Hepatocyte (in vitro differentiated cells): ENCODE measurements around the gene BAG1. TPM values are rescaled to one million over a fixed set of nuclear protein-coding genes. Genes with fewer than 3 reads are reported as not detected.

Experiments used
- DNase-seq: peaks from one replicate; pipeline ENCODE4 v3.0.0-alpha.2; 2016; ENCODE audit warnings: low spot score
- H2AFZ ChIP-seq: fragments of 200-600 bp; sonication (generic); 2 replicates; pipeline ENCODE4 v1.6.0; 2016; ENCODE audit warnings: antibody characterized with exemption, mild to moderate bottlenecking
- H3K27ac ChIP-seq: fragments of 200-600 bp; sonication (generic); 2 replicates; pipeline ENCODE4 v1.5.1; 2016; ENCODE audit warnings: mild to moderate bottlenecking
- H3K27me3 ChIP-seq: fragments of 200-600 bp; sonication (generic); 2 replicates; pipeline ENCODE4 v1.6.1; 2016
- H3K36me3 ChIP-seq: fragments of 200-600 bp; sonication (generic); replicated peaks from 2 replicates; pipeline ENCODE4 v1.5.1; 2016; ENCODE audit warnings: low read depth; ENCODE audit not compliant: insufficient read depth
- H3K4me1 ChIP-seq: fragments of 200-600 bp; sonication (generic); 2 replicates; pipeline ENCODE4 v1.5.1; 2016; ENCODE audit warnings: mild to moderate bottlenecking, moderate library complexity; ENCODE audit not compliant: insufficient read depth
- H3K4me2 ChIP-seq: fragments of 200-600 bp; sonication (generic); 2 replicates; pipeline ENCODE4 v1.6.0; 2016
- H3K4me3 ChIP-seq: fragments of 200-600 bp; sonication (generic); 2 replicates; pipeline ENCODE4 v1.5.1; 2016; ENCODE audit warnings: mild to moderate bottlenecking
- H3K79me2 ChIP-seq: fragments of 200-600 bp; sonication (generic); 2 replicates; pipeline ENCODE4 v1.6.0; 2017; ENCODE audit warnings: mild to moderate bottlenecking
- H3K9me2 ChIP-seq: fragments of 200-600 bp; sonication (generic); replicated peaks from 2 replicates; pipeline ENCODE4 v1.6.0; 2017; ENCODE audit warnings: mild to moderate bottlenecking; ENCODE audit not compliant: insufficient read depth
- H3K9me3 ChIP-seq: fragments of 200-600 bp; sonication (generic); 2 replicates; pipeline ENCODE4 v1.5.1; 2016; ENCODE audit warnings: low read depth, mild to moderate bottlenecking
- H4K20me1 ChIP-seq: fragments of 200-600 bp; sonication (generic); 2 replicates; pipeline ENCODE4 v1.6.0; 2016; ENCODE audit warnings: mild to moderate bottlenecking; ENCODE audit not compliant: insufficient read depth, poor library complexity, severe bottlenecking
- CTCF ChIP-seq: fragments of 200-600 bp; sonication (generic); IDR thresholded peaks from 2 replicates; pipeline ENCODE4 v1.5.1; 2016; ENCODE audit warnings: antibody characterized with exemption, mild to moderate bottlenecking; ENCODE audit not compliant: poor library complexity
- EZH2 ChIP-seq: fragments of 200-600 bp; sonication (generic); IDR thresholded peaks from 2 replicates; pipeline ENCODE4 v1.6.1; 2016; ENCODE audit warnings: antibody characterized with exemption, mild to moderate bottlenecking, borderline replicate concordance
- EZH2phosphoT487 ChIP-seq: fragments of 200-600 bp; sonication (generic); IDR thresholded peaks from one replicate; pipeline ENCODE4 v1.6.1; 2018; ENCODE audit warnings: antibody characterized with exemption, mild to moderate bottlenecking, low read depth, moderate library complexity; ENCODE audit not compliant: unreplicated experiment, severe bottlenecking
- WGBS: methylation state at CpG from one replicate; pipeline ENCODE4 v1.1.6; 2016; ENCODE audit warnings: low lambda C conversion rate; ENCODE audit errors: missing lambda C conversion rate; 5-methylcytosine and 5-hydroxymethylcytosine counted together
- polyA plus RNA-seq: library from polyadenylated mRNA; unstranded; fragments of >200 nt; fragmentation: Nextera tagmentation; extraction: Ambion mirVana; gene quantifications from 2 replicates; pipeline ENCODE4 v1.2.1, GENCODE V29; 2016
- total RNA-seq: library from RNA; depleted of rRNA; stranded (reverse); fragments of >200 nt; gene quantifications from 2 replicates; pipeline ENCODE4 v1.2.3, GENCODE V29; 2014

BAG1 gene
- total and polyA plus RNA-seq, 2 experiments from 2014 or later: 78.5 to 103 TPM

- H3K9me2 ChIP-seq: no peaks in the 10 kb centered on the region
- no peak overlapping the region for H3K27ac ChIP-seq
- no peaks in the 10 kb centered on the region for H3K9me3 ChIP-seq
- H4K20me1 ChIP-seq: no peaks in the 10 kb centered on the region
- no peak overlapping the region for H2AFZ ChIP-seq
- peaks cover 11% of the 10 kb centered on the region for H3K4me1 ChIP-seq
- TF ChIP-seq EZH2phosphoT487 (no peak), CTCF (peak; percentile 65)
- H3K27me3 ChIP-seq: no peaks in the 10 kb centered on the region
- WGBS: 72% methylated on average over 4 of the region's 4 CpGs
- H3K36me3 ChIP-seq: no peaks in the 10 kb centered on the region
- peak; percentile 81 for DNase-seq
- H3K79me2 ChIP-seq: peaks cover 13% of the 10 kb centered on the region
- H3K4me2 ChIP-seq: no peak overlapping the region
- H3K4me3 ChIP-seq: no peak overlapping the region
These were observed 22.6 kb upstream of the BAG1 start for GRCh38 chr9:33287087-33287490.

DNA sequence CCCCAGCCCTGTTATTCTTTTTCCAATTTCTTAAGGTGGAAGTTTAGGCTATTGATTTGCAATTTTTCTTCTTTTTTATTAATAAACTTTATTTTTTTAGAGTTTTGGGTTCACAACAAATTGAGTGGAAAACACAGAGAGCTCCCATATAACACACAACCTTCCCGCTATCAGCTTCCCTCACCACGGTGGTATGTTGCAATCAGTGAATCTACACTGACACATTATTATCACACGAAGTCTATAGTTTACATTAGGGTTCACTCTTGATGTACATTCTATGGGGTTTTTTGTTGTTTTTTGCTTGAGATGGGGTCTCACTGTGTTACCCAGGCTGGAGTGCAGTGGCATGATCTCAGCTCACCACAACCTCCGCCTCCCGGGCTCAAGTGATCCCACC, 21.0 kb upstream of the BAG1 start:
- no peak for DNase-seq
- TF ChIP-seq EZH2 (no peak), EZH2phosphoT487 (no peak), CTCF (no peak)
- Histone ChIP-seq H3K36me3 (no peaks in the 10 kb centered on the region), H4K20me1 (no peaks in the 10 kb centered on the region), H3K27ac (no peak overlapping the region), H3K4me3 (no peak overlapping the region), H3K9me2 (no peaks in the 10 kb centered on the region), H3K27me3 (no peaks in the 10 kb centered on the region), H3K4me2 (no peak overlapping the region), H3K4me1 (no peaks in the 10 kb centered on the region), H3K79me2 (no peaks in the 10 kb centered on the region), H2AFZ (no peak overlapping the region), H3K9me3 (no peaks in the 10 kb centered on the region)
- 79% methylated on average over 5 of the region's 5 CpGs for WGBS

DNA sequence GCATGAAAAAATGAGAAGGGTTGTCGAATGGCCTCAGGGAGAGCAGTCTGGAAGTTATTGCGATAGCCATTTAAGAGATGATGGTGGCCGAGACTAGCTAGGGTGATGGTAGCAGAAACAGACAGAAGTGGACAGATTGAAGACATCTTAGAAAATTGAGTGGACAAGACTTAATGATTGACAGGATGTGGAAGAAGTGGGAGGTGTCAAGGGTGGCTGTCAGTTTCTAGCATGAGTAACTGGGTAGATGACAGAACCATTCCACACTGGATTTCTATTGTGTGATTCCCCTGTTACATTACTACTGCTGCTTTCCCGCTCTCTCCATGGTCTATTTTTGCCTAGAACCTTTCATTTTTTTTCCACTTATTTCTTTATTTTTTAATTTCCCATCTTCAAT, 13.0 kb upstream of the BAG1 start:
- H3K9me2 ChIP-seq: no peaks in the 10 kb centered on the region
- no peak overlapping the region for H3K4me3 ChIP-seq
- WGBS: 95% methylated on average over 4 of the region's 4 CpGs
- no peaks in the 10 kb centered on the region for H3K27me3 ChIP-seq
- DNase-seq: no peak
- H3K4me2 ChIP-seq: no peak overlapping the region
- no peaks in the 10 kb centered on the region for H4K20me1 ChIP-seq
- no peaks in the 10 kb centered on the region for H3K9me3 ChIP-seq
- no peak overlapping the region for H2AFZ ChIP-seq
- H3K36me3 ChIP-seq: peaks cover 3% of the 10 kb centered on the region
- no peaks in the 10 kb centered on the region for H3K4me1 ChIP-seq
- H3K79me2 ChIP-seq: peaks cover 13% of the 10 kb centered on the region
- H3K27ac ChIP-seq: no peak overlapping the region
- no peak for TF ChIP-seq EZH2
- TF ChIP-seq CTCF: no peak
- TF ChIP-seq EZH2phosphoT487: no peak

- Histone ChIP-seq H2AFZ (no peak overlapping the region), H3K4me2 (no peak overlapping the region), H3K4me1 (no peaks in the 10 kb centered on the region), H3K4me3 (no peak overlapping the region), H3K9me2 (no peaks in the 10 kb centered on the region), H3K27ac (no peak overlapping the region), H3K9me3 (no peaks in the 10 kb centered on the region), H3K27me3 (no peaks in the 10 kb centered on the region), H4K20me1 (no peaks in the 10 kb centered on the region), H3K79me2 (peaks cover 15% of the 10 kb centered on the region), H3K36me3 (peaks cover 3% of the 10 kb centered on the region)
- 97% methylated on average over 2 of the region's 2 CpGs for WGBS
- TF ChIP-seq CTCF (no peak), EZH2 (no peak), EZH2phosphoT487 (no peak)
- no peak for DNase-seq
These were observed 9.4 kb upstream of the BAG1 start for GRCh38 chr9:33273972-33274328.
